Hepatocyte (in vitro differentiated cells): ENCODE measurements around the gene BRSK1. TPM values are rescaled to one million over a fixed set of nuclear protein-coding genes. Genes with fewer than 3 reads are reported as not detected.

ENCODE experiments used
- DNase-seq: peaks from one replicate; pipeline ENCODE4 v3.0.0-alpha.2; 2016; ENCODE audit warnings: low spot score
- H2AFZ ChIP-seq: fragments of 200-600 bp; sonication (generic); 2 replicates; pipeline ENCODE4 v1.6.0; 2016; ENCODE audit warnings: antibody characterized with exemption, mild to moderate bottlenecking
- H3K27ac ChIP-seq: fragments of 200-600 bp; sonication (generic); 2 replicates; pipeline ENCODE4 v1.5.1; 2016; ENCODE audit warnings: mild to moderate bottlenecking
- H3K27me3 ChIP-seq: fragments of 200-600 bp; sonication (generic); 2 replicates; pipeline ENCODE4 v1.6.1; 2016
- H3K36me3 ChIP-seq: fragments of 200-600 bp; sonication (generic); replicated peaks from 2 replicates; pipeline ENCODE4 v1.5.1; 2016; ENCODE audit warnings: low read depth; ENCODE audit not compliant: insufficient read depth
- H3K4me1 ChIP-seq: fragments of 200-600 bp; sonication (generic); 2 replicates; pipeline ENCODE4 v1.5.1; 2016; ENCODE audit warnings: mild to moderate bottlenecking, moderate library complexity; ENCODE audit not compliant: insufficient read depth
- H3K4me2 ChIP-seq: fragments of 200-600 bp; sonication (generic); 2 replicates; pipeline ENCODE4 v1.6.0; 2016
- H3K4me3 ChIP-seq: fragments of 200-600 bp; sonication (generic); 2 replicates; pipeline ENCODE4 v1.5.1; 2016; ENCODE audit warnings: mild to moderate bottlenecking
- H3K79me2 ChIP-seq: fragments of 200-600 bp; sonication (generic); 2 replicates; pipeline ENCODE4 v1.6.0; 2017; ENCODE audit warnings: mild to moderate bottlenecking
- H3K9me2 ChIP-seq: fragments of 200-600 bp; sonication (generic); replicated peaks from 2 replicates; pipeline ENCODE4 v1.6.0; 2017; ENCODE audit warnings: mild to moderate bottlenecking; ENCODE audit not compliant: insufficient read depth
- H3K9me3 ChIP-seq: fragments of 200-600 bp; sonication (generic); 2 replicates; pipeline ENCODE4 v1.5.1; 2016; ENCODE audit warnings: low read depth, mild to moderate bottlenecking
- H4K20me1 ChIP-seq: fragments of 200-600 bp; sonication (generic); 2 replicates; pipeline ENCODE4 v1.6.0; 2016; ENCODE audit warnings: mild to moderate bottlenecking; ENCODE audit not compliant: insufficient read depth, poor library complexity, severe bottlenecking
- EZH2 ChIP-seq: fragments of 200-600 bp; sonication (generic); IDR thresholded peaks from 2 replicates; pipeline ENCODE4 v1.6.1; 2016; ENCODE audit warnings: antibody characterized with exemption, mild to moderate bottlenecking, borderline replicate concordance
- EZH2phosphoT487 ChIP-seq: fragments of 200-600 bp; sonication (generic); IDR thresholded peaks from one replicate; pipeline ENCODE4 v1.6.1; 2018; ENCODE audit warnings: antibody characterized with exemption, mild to moderate bottlenecking, low read depth, moderate library complexity; ENCODE audit not compliant: unreplicated experiment, severe bottlenecking
- WGBS: methylation state at CpG from one replicate; pipeline ENCODE4 v1.1.6; 2016; ENCODE audit warnings: low lambda C conversion rate; ENCODE audit errors: missing lambda C conversion rate; 5-methylcytosine and 5-hydroxymethylcytosine counted together
- polyA plus RNA-seq: library from polyadenylated mRNA; unstranded; fragments of >200 nt; fragmentation: Nextera tagmentation; extraction: Ambion mirVana; gene quantifications from 2 replicates; pipeline ENCODE4 v1.2.1, GENCODE V29; 2016
- total RNA-seq: library from RNA; depleted of rRNA; stranded (reverse); fragments of >200 nt; gene quantifications from 2 replicates; pipeline ENCODE4 v1.2.3, GENCODE V29; 2014
- TF ChIP-seq, protein P1 (sequence below): fragments of 200-600 bp; sonication (generic); IDR thresholded peaks from 2 replicates; pipeline ENCODE4 v1.5.1; 2016; ENCODE audit warnings: antibody characterized with exemption, mild to moderate bottlenecking; ENCODE audit not compliant: poor library complexity

The BRSK1 gene
- total and polyA plus RNA-seq, 2 experiments from 2014 or later = 2.4 to 13.2 TPM

DNA sequence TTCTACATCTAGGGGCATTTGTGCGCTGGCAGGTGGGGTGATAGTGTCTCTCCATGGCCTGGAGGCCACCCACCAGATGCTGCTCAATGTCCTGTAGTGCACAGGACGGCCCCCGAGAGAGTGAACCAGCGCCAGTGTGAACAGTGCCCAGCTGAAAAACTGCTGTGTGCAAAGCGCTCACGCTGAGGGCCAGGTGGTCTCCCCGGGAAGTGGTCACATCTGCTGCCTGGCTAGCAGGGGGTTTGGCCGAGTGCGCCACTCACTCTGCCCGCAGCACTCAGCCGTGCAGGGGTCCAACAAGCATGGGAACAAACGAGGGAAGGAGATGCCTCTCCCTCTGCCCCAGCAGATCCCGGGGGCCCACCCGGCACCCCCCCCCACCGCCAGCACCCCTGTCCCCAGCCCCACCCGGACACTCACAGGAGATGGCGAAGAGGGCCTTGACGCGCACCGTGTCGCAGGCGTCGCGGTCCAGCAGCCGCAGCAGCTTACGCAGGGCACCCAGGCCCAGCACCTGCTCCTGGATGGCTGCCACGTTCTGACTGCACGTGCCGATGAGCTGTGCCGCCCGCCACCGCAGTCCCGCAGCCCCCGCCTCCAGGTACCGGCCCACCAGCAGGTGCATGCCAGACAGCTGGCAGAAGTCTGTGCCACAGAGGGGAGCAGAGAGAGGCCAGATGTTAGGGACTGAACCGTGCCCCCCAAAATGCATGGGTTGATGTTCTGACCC, 9.7 kb upstream of the BRSK1 start:
- Histone ChIP-seq H3K9me3 (no peaks in the 10 kb centered on the region), H3K4me3 (no peak overlapping the region), H3K4me1 (peaks cover 4% of the 10 kb centered on the region), H2AFZ (no peak overlapping the region), H3K27ac (no peak overlapping the region), H3K4me2 (no peak overlapping the region), H3K36me3 (no peaks in the 10 kb centered on the region), H4K20me1 (no peaks in the 10 kb centered on the region), H3K79me2 (peaks cover 9% of the 10 kb centered on the region), H3K9me2 (no peaks in the 10 kb centered on the region), H3K27me3 (no peaks in the 10 kb centered on the region)
- no peak for DNase-seq
- 98% methylated on average over 27 of the region's 36 CpGs for WGBS
- TF ChIP-seq EZH2phosphoT487 (no peak), EZH2 (no peak)
- TF ChIP-seq, protein P1, sequence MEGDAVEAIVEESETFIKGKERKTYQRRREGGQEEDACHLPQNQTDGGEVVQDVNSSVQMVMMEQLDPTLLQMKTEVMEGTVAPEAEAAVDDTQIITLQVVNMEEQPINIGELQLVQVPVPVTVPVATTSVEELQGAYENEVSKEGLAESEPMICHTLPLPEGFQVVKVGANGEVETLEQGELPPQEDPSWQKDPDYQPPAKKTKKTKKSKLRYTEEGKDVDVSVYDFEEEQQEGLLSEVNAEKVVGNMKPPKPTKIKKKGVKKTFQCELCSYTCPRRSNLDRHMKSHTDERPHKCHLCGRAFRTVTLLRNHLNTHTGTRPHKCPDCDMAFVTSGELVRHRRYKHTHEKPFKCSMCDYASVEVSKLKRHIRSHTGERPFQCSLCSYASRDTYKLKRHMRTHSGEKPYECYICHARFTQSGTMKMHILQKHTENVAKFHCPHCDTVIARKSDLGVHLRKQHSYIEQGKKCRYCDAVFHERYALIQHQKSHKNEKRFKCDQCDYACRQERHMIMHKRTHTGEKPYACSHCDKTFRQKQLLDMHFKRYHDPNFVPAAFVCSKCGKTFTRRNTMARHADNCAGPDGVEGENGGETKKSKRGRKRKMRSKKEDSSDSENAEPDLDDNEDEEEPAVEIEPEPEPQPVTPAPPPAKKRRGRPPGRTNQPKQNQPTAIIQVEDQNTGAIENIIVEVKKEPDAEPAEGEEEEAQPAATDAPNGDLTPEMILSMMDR = no peak

GRCh38 chr19:55275851-55276719, 7.7 kb upstream of the BRSK1 start:
- no peak for TF ChIP-seq EZH2phosphoT487
- TF ChIP-seq, protein P1 = no peak
- TF ChIP-seq EZH2 = no peak
- no peak overlapping the region for H3K27ac ChIP-seq

DNA sequence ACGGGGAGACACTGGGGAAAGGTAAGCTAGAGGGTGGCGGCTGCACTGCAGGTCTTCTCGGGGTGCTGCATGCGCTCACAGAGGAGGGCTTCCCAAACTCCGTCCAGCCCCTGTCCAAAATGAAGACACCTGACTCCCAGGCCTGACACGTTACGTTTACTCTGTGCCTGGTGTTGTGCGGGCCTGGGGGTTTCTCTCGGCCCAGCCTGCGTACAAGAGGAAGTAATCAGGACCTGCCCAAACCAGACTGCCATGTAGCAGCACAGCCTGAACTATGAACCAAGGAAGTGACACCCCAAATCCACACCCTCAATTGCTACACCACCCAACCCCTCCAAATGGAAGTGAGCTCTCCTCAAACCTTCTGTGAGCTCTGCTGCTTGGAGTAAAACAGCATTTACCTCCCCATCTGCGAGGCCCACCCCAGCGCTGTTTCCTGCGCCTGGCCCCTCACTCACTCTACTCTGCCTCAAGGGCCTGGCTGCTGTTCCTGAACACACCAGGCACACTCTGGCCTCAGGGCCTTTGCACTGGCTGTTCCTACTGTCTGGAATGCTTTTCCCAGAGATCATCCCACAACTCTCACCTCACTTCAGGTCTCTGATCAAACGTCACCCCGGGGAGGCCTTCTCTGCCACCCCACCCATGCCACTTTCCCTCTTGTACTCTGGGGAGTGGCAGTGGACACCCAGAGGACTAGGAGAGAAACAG, 6.9 kb upstream of the BRSK1 start:
- 96% methylated on average over 15 of the region's 15 CpGs for WGBS
- Histone ChIP-seq H3K36me3 (no peaks in the 10 kb centered on the region), H2AFZ (no peak overlapping the region), H3K9me3 (no peaks in the 10 kb centered on the region), H3K4me2 (no peak overlapping the region), H3K27ac (no peak overlapping the region), H3K27me3 (no peaks in the 10 kb centered on the region), H3K4me1 (peaks cover 13% of the 10 kb centered on the region), H4K20me1 (no peaks in the 10 kb centered on the region), H3K79me2 (peaks cover 12% of the 10 kb centered on the region), H3K9me2 (no peaks in the 10 kb centered on the region), H3K4me3 (no peak overlapping the region)
- no peak for DNase-seq
- no peak for TF ChIP-seq EZH2
- TF ChIP-seq EZH2phosphoT487 = no peak
- TF ChIP-seq, protein P1 = no peak

More at GRCh38 chr19:55275851-55276719, 7.7 kb upstream of the BRSK1 start:
- no peaks in the 10 kb centered on the region for H3K9me2 ChIP-seq
- no peak overlapping the region for H2AFZ ChIP-seq
- no peak for DNase-seq
- 96% methylated on average over 17 of the region's 17 CpGs for WGBS
- no peak overlapping the region for H3K4me3 ChIP-seq
- peaks cover 11% of the 10 kb centered on the region for H3K4me1 ChIP-seq
- no peaks in the 10 kb centered on the region for H3K36me3 ChIP-seq
- peaks cover 12% of the 10 kb centered on the region for H3K79me2 ChIP-seq
- H3K4me2 ChIP-seq = no peak overlapping the region
- no peaks in the 10 kb centered on the region for H3K27me3 ChIP-seq
- no peaks in the 10 kb centered on the region for H3K9me3 ChIP-seq
- no peaks in the 10 kb centered on the region for H4K20me1 ChIP-seq
